ENCODE data around the gene TMEM132C.

TMEM132C gene

GRCh38 chr12:128570191-128571065 lies 303.5 kb downstream of the TMEM132C start:
- Histone ChIP-seq H4K91ac (ENCODE audit: low read length) (no peak overlapping the region), H3K9me3 (ENCODE audit: control insufficient read depth, low read length) (peaks cover 7% of the 10 kb centered on the region), H3K4ac (ENCODE audit: low read depth in 1 of 2, low read length in 2 of 2) (no peak overlapping the region), H2BK12ac (ENCODE audit: low read length in 2 of 2) (no peak overlapping the region), H3K4me2 (ENCODE audit: low read length, poor library complexity, severe bottlenecking) (no peak overlapping the region), H3K27me3 (ENCODE audit: control insufficient read depth in 1 of 2, insufficient read depth in 1 of 2, low read length in 2 of 2) (no peaks in the 10 kb centered on the region), H3K36me3 (ENCODE audit: control insufficient read depth in 1 of 2, insufficient read depth in 2 of 2, low read depth in 1 of 2, low read length in 2 of 2) (no peaks in the 10 kb centered on the region), H3K4me1 (ENCODE audit: control insufficient read depth, insufficient read depth, low read depth, low read length) (no peaks in the 10 kb centered on the region), H3K27ac (ENCODE audit: low read length, poor library complexity, severe bottlenecking) (no peak overlapping the region), H3K9ac (ENCODE audit: low read length) (no peak overlapping the region), H2BK15ac (ENCODE audit: low read depth, poor library complexity, severe bottlenecking) (no peak overlapping the region), H2BK5ac (ENCODE audit: low read depth, low read length, poor library complexity, severe bottlenecking) (no peak overlapping the region), H3K14ac (ENCODE audit: low read length in 2 of 2) (no peak overlapping the region), H3K18ac (ENCODE audit: low read depth in 1 of 2, low read length in 2 of 2) (no peak overlapping the region), H4K8ac (ENCODE audit: low read length) (no peak overlapping the region), H2AK5ac (ENCODE audit: low read length, severe bottlenecking) (no peak overlapping the region), H3K4me3 (ENCODE audit: insufficient read depth in 1 of 2, low read depth in 1 of 2, low read length in 2 of 2) (no peak overlapping the region), H2AFZ (ENCODE audit: low read depth, low read length) (no peak overlapping the region), H3K23ac (ENCODE audit: low read length in 2 of 2) (no peak overlapping the region), H2BK120ac (ENCODE audit: low read depth, low read length) (no peak overlapping the region), H3K79me1 (replicated peaks; ENCODE audit: low read length, poor library complexity, severe bottlenecking) (no peaks in the 10 kb centered on the region)
- no peak for DNase-seq
- 66% methylated on average over 11 of the region's 11 CpGs for WGBS

- Histone ChIP-seq H2BK15ac (ENCODE audit: low read depth, poor library complexity, severe bottlenecking) (no peak overlapping the region), H3K79me1 (replicated peaks; ENCODE audit: low read length, poor library complexity, severe bottlenecking) (no peaks in the 10 kb centered on the region), H3K23ac (ENCODE audit: low read length in 2 of 2) (no peak overlapping the region), H3K27me3 (ENCODE audit: control insufficient read depth in 1 of 2, insufficient read depth in 1 of 2, low read length in 2 of 2) (no peaks in the 10 kb centered on the region), H2AFZ (ENCODE audit: low read depth, low read length) (no peak overlapping the region), H2BK12ac (ENCODE audit: low read length in 2 of 2) (no peak overlapping the region), H3K9ac (ENCODE audit: low read length) (no peak overlapping the region), H3K4me1 (ENCODE audit: control insufficient read depth, insufficient read depth, low read depth, low read length) (no peaks in the 10 kb centered on the region), H2AK5ac (ENCODE audit: low read length, severe bottlenecking) (no peak overlapping the region), H3K4ac (ENCODE audit: low read depth in 1 of 2, low read length in 2 of 2) (no peak overlapping the region), H2BK5ac (ENCODE audit: low read depth, low read length, poor library complexity, severe bottlenecking) (no peak overlapping the region), H4K91ac (ENCODE audit: low read length) (no peak overlapping the region), H4K8ac (ENCODE audit: low read length) (no peak overlapping the region), H3K27ac (ENCODE audit: low read length, poor library complexity, severe bottlenecking) (no peak overlapping the region), H3K4me3 (ENCODE audit: insufficient read depth in 1 of 2, low read depth in 1 of 2, low read length in 2 of 2) (no peak overlapping the region), H3K18ac (ENCODE audit: low read depth in 1 of 2, low read length in 2 of 2) (no peak overlapping the region), H2BK120ac (ENCODE audit: low read depth, low read length) (no peak overlapping the region), H3K9me3 (ENCODE audit: control insufficient read depth, low read length) (peaks cover 7% of the 10 kb centered on the region), H3K36me3 (ENCODE audit: control insufficient read depth in 1 of 2, insufficient read depth in 2 of 2, low read depth in 1 of 2, low read length in 2 of 2) (no peaks in the 10 kb centered on the region), H3K4me2 (ENCODE audit: low read length, poor library complexity, severe bottlenecking) (no peak overlapping the region), H3K14ac (ENCODE audit: low read length in 2 of 2) (no peak overlapping the region)
- WGBS, result 85% methylated on average over 7 of the region's 7 CpGs
- no peak for DNase-seq
Measured at GRCh38 chr12:128571906-128572810, 305.2 kb downstream of the TMEM132C start.

GRCh38 chr12:128573907-128574306 lies 306.9 kb downstream of the TMEM132C start:
- H3K27me3 ChIP-seq (ENCODE audit: control insufficient read depth in 1 of 2, insufficient read depth in 1 of 2, low read length in 2 of 2), result no peaks in the 10 kb centered on the region
- H4K8ac ChIP-seq (ENCODE audit: low read length), result no peak overlapping the region
- no peak overlapping the region for H2AK5ac ChIP-seq (ENCODE audit: low read length, severe bottlenecking)
- H3K9ac ChIP-seq (ENCODE audit: low read length), result no peak overlapping the region
- H2BK5ac ChIP-seq (ENCODE audit: low read depth, low read length, poor library complexity, severe bottlenecking), result no peak overlapping the region
- H3K79me1 ChIP-seq (replicated peaks; ENCODE audit: low read length, poor library complexity, severe bottlenecking), result no peaks in the 10 kb centered on the region
- H3K4me3 ChIP-seq (ENCODE audit: insufficient read depth in 1 of 2, low read depth in 1 of 2, low read length in 2 of 2), result no peak overlapping the region
- peaks cover 2% of the 10 kb centered on the region for H3K9me3 ChIP-seq (ENCODE audit: control insufficient read depth, low read length)
- 46% methylated on average over 4 of the region's 4 CpGs for whole genome bisulfite sequencing
- no peak overlapping the region for H2BK15ac ChIP-seq (ENCODE audit: low read depth, poor library complexity, severe bottlenecking)
- H3K4ac ChIP-seq (ENCODE audit: low read depth in 1 of 2, low read length in 2 of 2), result no peak overlapping the region
- no peak overlapping the region for H2AFZ ChIP-seq (ENCODE audit: low read depth, low read length)
- H3K27ac ChIP-seq (ENCODE audit: low read length, poor library complexity, severe bottlenecking), result no peak overlapping the region
- H4K91ac ChIP-seq (ENCODE audit: low read length), result no peak overlapping the region
- H3K23ac ChIP-seq (ENCODE audit: low read length in 2 of 2), result no peak overlapping the region
- no peak for DNase-seq
- no peak overlapping the region for H3K4me2 ChIP-seq (ENCODE audit: low read length, poor library complexity, severe bottlenecking)
- no peak overlapping the region for H2BK120ac ChIP-seq (ENCODE audit: low read depth, low read length)
- no peak overlapping the region for H3K14ac ChIP-seq (ENCODE audit: low read length in 2 of 2)
- H3K36me3 ChIP-seq (ENCODE audit: control insufficient read depth in 1 of 2, insufficient read depth in 2 of 2, low read depth in 1 of 2, low read length in 2 of 2), result no peaks in the 10 kb centered on the region
- no peak overlapping the region for H3K18ac ChIP-seq (ENCODE audit: low read depth in 1 of 2, low read length in 2 of 2)
- no peak overlapping the region for H2BK12ac ChIP-seq (ENCODE audit: low read length in 2 of 2)
- no peaks in the 10 kb centered on the region for H3K4me1 ChIP-seq (ENCODE audit: control insufficient read depth, insufficient read depth, low read depth, low read length)

GRCh38 chr12:128578045-128578444 lies 311.1 kb downstream of the TMEM132C start:
- no peak overlapping the region for H3K4ac ChIP-seq (ENCODE audit: low read depth in 1 of 2, low read length in 2 of 2)
- H2AK5ac ChIP-seq (ENCODE audit: low read length, severe bottlenecking), result no peak overlapping the region
- H2BK5ac ChIP-seq (ENCODE audit: low read depth, low read length, poor library complexity, severe bottlenecking), result no peak overlapping the region
- no peak overlapping the region for H3K14ac ChIP-seq (ENCODE audit: low read length in 2 of 2)
- H2BK12ac ChIP-seq (ENCODE audit: low read length in 2 of 2), result no peak overlapping the region
- no peaks in the 10 kb centered on the region for H3K36me3 ChIP-seq (ENCODE audit: control insufficient read depth in 1 of 2, insufficient read depth in 2 of 2, low read depth in 1 of 2, low read length in 2 of 2)
- H3K18ac ChIP-seq (ENCODE audit: low read depth in 1 of 2, low read length in 2 of 2), result no peak overlapping the region
- H3K27ac ChIP-seq (ENCODE audit: low read length, poor library complexity, severe bottlenecking), result no peak overlapping the region
- H2BK15ac ChIP-seq (ENCODE audit: low read depth, poor library complexity, severe bottlenecking), result no peak overlapping the region
- no peak overlapping the region for H2AFZ ChIP-seq (ENCODE audit: low read depth, low read length)
- H4K91ac ChIP-seq (ENCODE audit: low read length), result no peak overlapping the region
- peaks cover 4% of the 10 kb centered on the region for H3K9me3 ChIP-seq (ENCODE audit: control insufficient read depth, low read length)
- no peaks in the 10 kb centered on the region for H3K79me1 ChIP-seq (replicated peaks; ENCODE audit: low read length, poor library complexity, severe bottlenecking)
- no peak overlapping the region for H3K4me3 ChIP-seq (ENCODE audit: insufficient read depth in 1 of 2, low read depth in 1 of 2, low read length in 2 of 2)
- no peak overlapping the region for H3K4me2 ChIP-seq (ENCODE audit: low read length, poor library complexity, severe bottlenecking)
- 85% methylated on average over 8 of the region's 8 CpGs for WGBS
- H3K23ac ChIP-seq (ENCODE audit: low read length in 2 of 2), result no peak overlapping the region
- H3K9ac ChIP-seq (ENCODE audit: low read length), result no peak overlapping the region
- no peaks in the 10 kb centered on the region for H3K4me1 ChIP-seq (ENCODE audit: control insufficient read depth, insufficient read depth, low read depth, low read length)
- DNase-seq, result no peak
- no peak overlapping the region for H4K8ac ChIP-seq (ENCODE audit: low read length)
- no peak overlapping the region for H2BK120ac ChIP-seq (ENCODE audit: low read depth, low read length)
- no peaks in the 10 kb centered on the region for H3K27me3 ChIP-seq (ENCODE audit: control insufficient read depth in 1 of 2, insufficient read depth in 1 of 2, low read length in 2 of 2)
